ENCODE results near the gene C20orf202.

DNA sequence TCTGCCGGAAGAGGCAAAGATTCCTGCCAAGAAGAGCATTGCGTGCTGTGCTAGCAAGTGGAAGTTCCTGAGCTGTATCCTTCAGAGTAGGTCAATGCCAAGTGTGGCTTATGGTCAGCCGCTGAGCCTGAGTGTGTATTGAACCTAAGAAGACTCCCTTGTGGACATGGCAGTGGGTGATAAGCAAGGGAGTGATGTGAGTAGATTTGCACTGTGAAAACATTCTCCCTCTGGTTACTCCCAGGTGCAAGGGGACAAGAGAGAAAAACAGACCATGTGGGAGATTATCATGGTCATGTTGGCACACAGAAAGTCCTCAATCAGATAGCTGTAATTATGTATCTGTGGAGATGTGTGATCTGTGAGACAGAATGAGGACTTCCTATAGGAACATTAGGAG, 12.4 kb upstream of the C20orf202 start:
- no peak for TF ChIP-seq USF2 (IDR thresholded peaks at IDR 0.05)
- no peak for TF ChIP-seq CTCF (IDR thresholded peaks at IDR 0.05)
- TF ChIP-seq ZNF302 (CRISPR knock-in tag; IDR thresholded peaks at IDR 0.05) = no peak
- no peak for TF ChIP-seq POLR2A (IDR thresholded peaks at IDR 0.05; ENCODE audit: low read length)
- no peak for TF ChIP-seq BHLHE40 (IDR thresholded peaks at IDR 0.05; ENCODE audit: low read depth, low read length)
- no peak for TF ChIP-seq HDAC2 (IDR thresholded peaks at IDR 0.05)

Measured in A549 (cell line).